Upper lobe of left lung (tissue), 6 donors: Measurements from ENCODE around the gene CPM. TPM values are rescaled to one million over a fixed set of nuclear protein-coding genes. Genes with fewer than 3 reads are reported as not detected.

Experiments used
- ATAC-seq, 2 donors: fragments of 200-7000 bp; cut with Tn5 transposase; one replicate each; pipeline ENCODE4 v1.9.1; 2022; ENCODE audit warnings: mild to moderate bottlenecking in 2 of 2, moderate library complexity in 2 of 2; ENCODE audit not compliant: low FRiP score in 2 of 2
- DNase-seq, 2 donors: peaks; one replicate each; pipeline ENCODE4 v3.0.0-alpha.2; 2019 to 2020
- H3K27ac ChIP-seq, 4 donors: fragments of 200-600 bp; sonication (generic); one replicate each; pipeline ENCODE4 v1.5.1; 2016 to 2019
- H3K27me3 ChIP-seq, 4 donors: fragments of 200-600 bp; sonication (generic); one replicate each; pipeline ENCODE4 v1.5.1; 2017 to 2019
- H3K36me3 ChIP-seq, 4 donors: fragments of 200-600 bp; sonication (generic); one replicate each; pipeline ENCODE4 v1.5.1; 2016 to 2019
- H3K4me1 ChIP-seq, 4 donors: fragments of 200-600 bp; sonication (generic); one replicate each; pipeline ENCODE4 v1.5.1; 2018 to 2019
- H3K4me3 ChIP-seq, 4 donors: fragments of 200-600 bp; sonication (generic); one replicate each; pipeline ENCODE4 v1.5.1; 2017 to 2019; ENCODE audit warnings: mild to moderate bottlenecking in 2 of 4, moderate library complexity in 1 of 4
- H3K9me3 ChIP-seq, 4 donors: fragments of 200-600 bp; sonication (generic); one replicate each; pipeline ENCODE4 v1.5.1; 2018 to 2019
- EP300 ChIP-seq, 4 donors: sonication (generic); formaldehyde crosslinking; IDR thresholded peaks; one replicate each; pipeline ENCODE4 v1.5.1; 2017; ENCODE audit warnings: antibody characterized with exemption in 4 of 4, control low read depth in 2 of 4
- POLR2A ChIP-seq, 4 donors: fragments of 450-650 bp; IDR thresholded peaks; one replicate each; pipeline ENCODE4 v1.5.1; 2016 to 2017; ENCODE audit warnings: antibody characterized with exemption in 4 of 4, mild to moderate bottlenecking in 2 of 4
- POLR2AphosphoS5 ChIP-seq, 2 donors: sonication (generic); formaldehyde crosslinking; IDR thresholded peaks; one replicate each; pipeline ENCODE4 v1.5.1; 2017; ENCODE audit warnings: antibody characterized with exemption in 2 of 2
- WGBS, 2 donors: methylation state at CpG; one replicate each; pipeline ENCODE4 v1.1.5; 2017 to 2018; 5-methylcytosine and 5-hydroxymethylcytosine counted together
- total RNA-seq, 6 donors: library from RNA; depleted of rRNA in 4 of 6; stranded (reverse); fragments of >200 nt in 4 of 6; gene quantifications; one replicate each; pipeline versions ENCODE4 v1.1.0 to v1.2.1, GENCODE V29; 2016 to 2021
- TF ChIP-seq, protein P1 (sequence below), 6 experiments: fragments of 450-650 bp in 4 of 6; fragments of 200-600 bp in 2 of 6; sonication (generic) in 2 of 6; IDR thresholded peaks; one replicate each; pipeline ENCODE4 v1.5.1; 2016 to 2019; ENCODE audit warnings: antibody characterized with exemption in 6 of 6
- donor health status: DM: no; HTN: no; CAD: no; lungs with moderate emphysema.
- donor health status: DM: no; HTN: yes; CAD: no; lungs with severe emphysema.

The CPM gene
- total RNA-seq, 6 donors from 2014 or later, result 143 to 393 (median 303) TPM

DNA sequence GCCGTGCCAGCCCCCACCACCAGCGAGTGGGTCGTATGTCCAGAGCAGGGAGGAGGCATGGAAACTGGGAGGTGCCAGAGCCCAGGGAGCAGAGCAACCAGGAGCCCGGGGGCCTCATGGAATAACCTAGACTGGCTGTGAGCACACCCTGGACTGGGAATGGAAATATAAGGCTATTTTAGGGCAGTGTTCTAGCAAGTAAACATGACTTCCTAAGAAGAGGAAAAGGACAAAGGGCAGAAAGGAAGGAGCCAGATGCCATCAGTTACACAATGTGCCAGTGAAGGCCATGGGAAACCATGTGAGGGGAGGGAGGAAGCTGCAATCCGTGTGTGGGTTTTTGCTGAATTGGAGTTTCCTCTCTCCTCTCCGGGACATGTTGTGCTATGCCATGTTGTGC, 18.7 kb upstream of the CPM start:
- DNase-seq (peak; percentile 46 to 65), ATAC-seq (peak; percentile 32 to 81)
- peaks cover 22 to 35% (median 28%) of the 10 kb centered on the region in 4 donors for H3K4me1 ChIP-seq
- H3K27ac ChIP-seq, result peak overlapping the region; percentile 39 to 80 (median 76)
- no peak overlapping the region for H3K4me3 ChIP-seq
- no peaks in the 10 kb centered on the region for H3K27me3 ChIP-seq
- no peaks in the 10 kb centered on the region for H3K36me3 ChIP-seq
- TF ChIP-seq POLR2A (IDR thresholded peaks at IDR 0.05) (peak in 1 of 4 donors; percentile 48), POLR2AphosphoS5 (IDR thresholded peaks at IDR 0.05) (peak; percentile 88 to 91), EP300 (IDR thresholded peaks at IDR 0.05) (peak in 3 of 4 donors; percentile 74 to 98 (median 96))
- TF ChIP-seq, protein P1, sequence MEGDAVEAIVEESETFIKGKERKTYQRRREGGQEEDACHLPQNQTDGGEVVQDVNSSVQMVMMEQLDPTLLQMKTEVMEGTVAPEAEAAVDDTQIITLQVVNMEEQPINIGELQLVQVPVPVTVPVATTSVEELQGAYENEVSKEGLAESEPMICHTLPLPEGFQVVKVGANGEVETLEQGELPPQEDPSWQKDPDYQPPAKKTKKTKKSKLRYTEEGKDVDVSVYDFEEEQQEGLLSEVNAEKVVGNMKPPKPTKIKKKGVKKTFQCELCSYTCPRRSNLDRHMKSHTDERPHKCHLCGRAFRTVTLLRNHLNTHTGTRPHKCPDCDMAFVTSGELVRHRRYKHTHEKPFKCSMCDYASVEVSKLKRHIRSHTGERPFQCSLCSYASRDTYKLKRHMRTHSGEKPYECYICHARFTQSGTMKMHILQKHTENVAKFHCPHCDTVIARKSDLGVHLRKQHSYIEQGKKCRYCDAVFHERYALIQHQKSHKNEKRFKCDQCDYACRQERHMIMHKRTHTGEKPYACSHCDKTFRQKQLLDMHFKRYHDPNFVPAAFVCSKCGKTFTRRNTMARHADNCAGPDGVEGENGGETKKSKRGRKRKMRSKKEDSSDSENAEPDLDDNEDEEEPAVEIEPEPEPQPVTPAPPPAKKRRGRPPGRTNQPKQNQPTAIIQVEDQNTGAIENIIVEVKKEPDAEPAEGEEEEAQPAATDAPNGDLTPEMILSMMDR (IDR thresholded peaks at IDR 0.05), result no peak
- WGBS, 2 donors, result 38 to 49% methylated on average over 6 of the region's 6 CpGs
- no peaks in the 10 kb centered on the region for H3K9me3 ChIP-seq

DNA sequence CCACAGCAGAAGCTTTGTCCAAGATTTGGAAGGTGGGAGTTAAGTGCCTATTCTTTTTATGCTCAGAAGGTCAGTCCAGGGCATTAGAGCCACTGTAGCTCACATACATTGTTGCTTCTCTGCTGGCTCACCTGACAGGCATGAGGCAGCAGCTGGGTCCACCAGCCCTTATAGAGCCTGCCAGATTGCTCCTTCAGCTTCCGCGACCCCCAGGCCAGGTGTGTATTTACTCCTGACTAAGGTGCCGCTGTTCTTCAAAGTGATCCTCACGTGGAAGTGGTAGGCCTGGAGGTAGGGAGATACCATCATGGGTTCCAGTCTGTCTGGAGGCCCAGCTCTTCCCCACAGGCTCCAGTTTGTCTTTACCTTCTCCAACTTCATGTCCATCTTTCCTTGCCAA, 17.5 kb upstream of the CPM start:
- Histone ChIP-seq H3K27me3 (no peaks in the 10 kb centered on the region), H3K27ac (peak overlapping the region in 1 of 4 donors; percentile 23), H3K36me3 (no peaks in the 10 kb centered on the region), H3K4me1 (peaks cover 22 to 35% (median 28%) of the 10 kb centered on the region in 4 donors), H3K4me3 (no peak overlapping the region), H3K9me3 (no peaks in the 10 kb centered on the region)
- DNase-seq, result no peak
- no peak for TF ChIP-seq POLR2AphosphoS5 (IDR thresholded peaks at IDR 0.05)
- TF ChIP-seq EP300 (IDR thresholded peaks at IDR 0.05), result no peak
- TF ChIP-seq, protein P1 (IDR thresholded peaks at IDR 0.05), result no peak
- no peak for TF ChIP-seq POLR2A (IDR thresholded peaks at IDR 0.05)
- ATAC-seq, result no peak
- 86 to 100% methylated on average over 2 to 4 of the region's 4 CpGs for WGBS, 2 donors

DNA sequence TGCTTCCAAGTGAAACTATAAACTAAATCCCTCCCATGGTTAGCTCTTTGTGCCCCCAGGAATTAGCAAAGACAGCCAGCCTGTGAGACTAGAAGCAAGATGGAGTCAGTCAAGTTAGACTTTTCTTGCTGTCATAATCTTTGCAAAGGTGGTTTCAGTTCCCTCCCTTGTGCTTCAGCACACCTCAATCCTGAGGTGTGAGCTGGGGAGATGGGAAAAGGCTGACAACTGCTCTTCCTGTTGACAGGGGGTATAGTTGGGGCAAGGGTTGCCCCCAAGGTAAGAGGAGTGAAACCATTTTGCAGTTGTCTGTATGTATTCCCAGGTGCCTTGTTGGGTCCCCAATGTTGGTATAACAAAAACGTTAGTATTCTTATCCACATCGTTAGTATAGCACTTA, 12.3 kb upstream of the CPM start:
- H3K4me1 ChIP-seq, result peaks cover 0 to 8% (median 3%) of the 10 kb centered on the region in 4 donors
- ATAC-seq, result peak in 1 of 2 donors; percentile 37
- no peaks in the 10 kb centered on the region for H3K9me3 ChIP-seq
- TF ChIP-seq, protein P1 (IDR thresholded peaks at IDR 0.05), result no peak
- TF ChIP-seq POLR2AphosphoS5 (IDR thresholded peaks at IDR 0.05), result no peak
- no peak for TF ChIP-seq POLR2A (IDR thresholded peaks at IDR 0.05)
- no peak for TF ChIP-seq EP300 (IDR thresholded peaks at IDR 0.05)
- DNase-seq, result no peak
- 70 to 85% methylated on average over 2 of the region's 2 CpGs for WGBS, 2 donors
- H3K27me3 ChIP-seq, result no peaks in the 10 kb centered on the region
- no peaks in the 10 kb centered on the region for H3K36me3 ChIP-seq
- no peak overlapping the region for H3K4me3 ChIP-seq
- no peak overlapping the region for H3K27ac ChIP-seq

DNA sequence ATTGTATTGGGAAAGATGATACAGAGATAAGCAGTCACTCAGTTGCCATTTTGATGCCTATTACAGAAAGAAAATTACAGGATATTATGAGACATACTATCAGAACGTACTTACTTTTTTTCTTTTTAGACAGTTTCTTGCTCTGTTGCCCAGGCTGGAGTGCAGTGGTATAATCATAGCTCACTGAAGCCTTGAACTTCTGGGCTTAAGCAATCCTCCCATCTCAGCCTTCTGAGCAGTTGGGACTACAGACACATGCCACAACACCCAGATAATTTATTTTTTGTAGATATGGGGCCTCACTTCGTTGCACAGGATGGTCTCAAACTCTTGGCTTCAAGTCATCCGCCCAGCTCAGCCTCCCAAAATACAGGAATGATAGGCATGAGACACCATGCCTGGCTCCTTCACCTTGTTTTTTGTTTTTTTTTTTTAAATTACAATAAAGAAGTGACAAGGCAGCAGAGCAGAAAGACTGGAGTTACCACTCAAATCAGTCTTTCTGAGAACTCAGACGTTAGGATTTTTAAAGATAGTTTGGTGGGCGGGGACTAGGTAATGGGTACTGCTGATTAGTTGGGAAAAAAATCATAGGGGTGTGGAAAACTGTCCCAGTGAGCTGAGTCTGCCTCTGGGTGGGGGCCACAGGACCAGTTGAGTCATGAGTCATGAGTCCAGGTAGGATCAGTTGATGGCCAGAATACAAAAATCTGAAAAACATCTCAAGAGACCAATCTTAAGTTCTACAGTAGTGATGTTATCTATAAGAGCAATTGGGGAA, 11.5 kb upstream of the CPM start:
- H3K4me3 ChIP-seq, result no peak overlapping the region
- H3K9me3 ChIP-seq, result no peaks in the 10 kb centered on the region
- H3K27ac ChIP-seq, result no peak overlapping the region
- TF ChIP-seq EP300 (IDR thresholded peaks at IDR 0.05) (no peak), POLR2A (IDR thresholded peaks at IDR 0.05) (no peak), POLR2AphosphoS5 (IDR thresholded peaks at IDR 0.05) (no peak)
- TF ChIP-seq, protein P1 (IDR thresholded peaks at IDR 0.05), result no peak
- H3K4me1 ChIP-seq, result peaks cover 0 to 7% (median 3%) of the 10 kb centered on the region in 4 donors
- DNase-seq (no peak), ATAC-seq (no peak)
- H3K36me3 ChIP-seq, result no peaks in the 10 kb centered on the region
- WGBS, 2 donors, result 70 to 71% methylated on average over 5 of the region's 5 CpGs
- H3K27me3 ChIP-seq, result no peaks in the 10 kb centered on the region
